H1 (cell line): ENCODE results near the gene SPR. TPM values are rescaled to one million over a fixed set of nuclear protein-coding genes. Genes with fewer than 3 reads are reported as not detected.

ENCODE experiments used
- CTCF ChIA-PET: fragments of 300-600 bp; sonication (Branson Sonifier 250); formaldehyde crosslinking; loops from one replicate; lab custom pipeline; 2021; ENCODE audit not compliant: partially characterized antibody; lab: Charles Lee
- POLR2A ChIA-PET: fragments of 300-600 bp; sonication (Branson Sonifier 250); formaldehyde crosslinking; loops from one replicate; lab custom pipeline; 2021; ENCODE audit warnings: inconsistent platforms; ENCODE audit not compliant: partially characterized antibody; lab: Charles Lee
- DNase-seq, 2 experiments: peaks; one replicate each; pipeline versions ENCODE4 v3.0.0 to v3.0.0-alpha.2; 2010 to 2022; ENCODE audit warnings: low spot score in 2 of 2, low read depth in 1 of 2, mixed read lengths in 1 of 2
- FAIRE-seq: peaks from 2 replicates; lab custom pipeline; 2011; peaks lifted over from hg19 to GRCh38; lab: Jason Lieb, UNC
- H2AFZ ChIP-seq: 2 replicates; pipeline ENCODE4 v1.8.1; 2012; ENCODE audit warnings: low read length, inconsistent platforms
- H2AK5ac ChIP-seq: 2 replicates; pipeline ENCODE4 v1.6.1; 2013; ENCODE audit warnings: low read depth, low read length
- H2BK120ac ChIP-seq: replicated peaks from 2 replicates; pipeline ENCODE3; 2013; ENCODE audit warnings: low read depth, low read length, inconsistent platforms
- H2BK12ac ChIP-seq: 2 replicates; pipeline ENCODE4 v1.6.1; 2013; ENCODE audit warnings: low read depth, low read length
- H2BK15ac ChIP-seq: 2 replicates; pipeline ENCODE4 v1.6.1; 2013; ENCODE audit warnings: low read length
- H2BK20ac ChIP-seq: 2 replicates; pipeline ENCODE4 v1.6.1; 2013; ENCODE audit warnings: low read length
- H2BK5ac ChIP-seq: 2 replicates; pipeline ENCODE4 v1.6.1; 2013; ENCODE audit warnings: low read depth, low read length
- H3K14ac ChIP-seq: 2 replicates; pipeline ENCODE4 v1.6.1; 2013; ENCODE audit warnings: inconsistent platforms; ENCODE audit not compliant: insufficient read length
- H3K18ac ChIP-seq: 2 replicates; pipeline ENCODE4 v1.6.1; 2013; ENCODE audit warnings: low read length; ENCODE audit errors: extremely low read depth
- H3K23ac ChIP-seq: 2 replicates; pipeline ENCODE4 v1.6.1; 2013; ENCODE audit warnings: inconsistent platforms; ENCODE audit not compliant: insufficient read length
- H3K23me2 ChIP-seq: 2 replicates; pipeline ENCODE4 v1.6.1; 2013; ENCODE audit warnings: low read depth, low read length
- H3K27ac ChIP-seq: 2 replicates; pipeline ENCODE4 v1.6.1; 2011; ENCODE audit warnings: low read depth, low read length, inconsistent platforms
- H3K27me3 ChIP-seq, 4 experiments: replicated peaks in 1 of 4; 1 replicate in 1 of 4; 2 replicates in 3 of 4; pipeline versions ENCODE4 v1.6.1 to v1.8.1; 2011 to 2013; ENCODE audit warnings: low read length in 3 of 4, mild to moderate bottlenecking in 3 of 4, inconsistent platforms in 2 of 4, mixed read lengths in 2 of 4, moderate library complexity in 1 of 4; ENCODE audit not compliant: control insufficient read depth in 3 of 4, insufficient read depth in 3 of 4; ENCODE audit errors: extremely low read depth in 1 of 4
- H3K36me3 ChIP-seq, 4 experiments: 2 replicates each; pipeline versions ENCODE4 v1.6.1 to v1.8.1; 2011 to 2013; ENCODE audit warnings: mild to moderate bottlenecking in 4 of 4, low read length in 3 of 4, moderate library complexity in 2 of 4, control low read depth in 1 of 4, inconsistent platforms in 1 of 4; ENCODE audit not compliant: insufficient read depth in 4 of 4, control insufficient read depth in 2 of 4
- H3K4ac ChIP-seq: replicated peaks from 2 replicates; pipeline ENCODE3; 2013; ENCODE audit warnings: low read length, low read depth, mixed read lengths, inconsistent platforms; ENCODE audit not compliant: insufficient read length
- H3K4me1 ChIP-seq, 4 experiments: replicated peaks in 1 of 4; 1 replicate in 1 of 4; 2 replicates in 3 of 4; pipeline versions ENCODE4 v1.6.1 to v1.8.1; 2011 to 2013; ENCODE audit warnings: low read length in 3 of 4, inconsistent platforms in 2 of 4, mixed read lengths in 1 of 4; ENCODE audit not compliant: insufficient read depth in 4 of 4, control insufficient read depth in 3 of 4
- H3K4me2 ChIP-seq, 2 experiments: 2 replicates each; pipeline versions ENCODE4 v1.6.1 to v1.8.1; 2011 to 2013; ENCODE audit warnings: low read depth in 2 of 2, low read length in 2 of 2, control low read depth in 1 of 2, inconsistent platforms in 1 of 2, mild to moderate bottlenecking in 1 of 2; ENCODE audit not compliant: insufficient read depth in 1 of 2
- H3K4me3 ChIP-seq, 4 experiments: fragments of 200-600, 300-600 bp in 1 of 4; sonication (generic), shearing (Covaris generic), sonication (Bioruptor Twin) in 1 of 4; 2 replicates each; pipeline versions ENCODE4 v1.5.1 to v1.8.1; 2011 to 2016; ENCODE audit warnings: low read length in 4 of 4, low read depth in 3 of 4, control low read depth in 2 of 4, inconsistent platforms in 2 of 4, mild to moderate bottlenecking in 2 of 4, mixed read lengths in 1 of 4, moderate library complexity in 1 of 4; ENCODE audit not compliant: insufficient read depth in 2 of 4; ENCODE audit errors: extremely low read depth in 1 of 4
- H3K56ac ChIP-seq: replicated peaks from 2 replicates; pipeline ENCODE3; 2013; ENCODE audit warnings: low read depth, mild to moderate bottlenecking, mixed read lengths, low read length, inconsistent platforms; ENCODE audit not compliant: insufficient read length
- H3K79me1 ChIP-seq: 2 replicates; pipeline ENCODE4 v1.6.1; 2013; ENCODE audit warnings: low read depth, low read length, control low read depth
- H3K79me2 ChIP-seq, 2 experiments: 2 replicates each; pipeline versions ENCODE4 v1.6.1 to v1.8.1; 2012 to 2013; ENCODE audit warnings: low read length in 2 of 2, mild to moderate bottlenecking in 2 of 2, inconsistent platforms in 1 of 2; ENCODE audit not compliant: insufficient read depth in 2 of 2, control insufficient read depth in 1 of 2
- H3K9ac ChIP-seq, 4 experiments: replicated peaks in 1 of 4; 1 replicate in 1 of 4; 2 replicates in 3 of 4; pipeline versions ENCODE4 v1.6.1 to v1.8.1; 2011 to 2013; ENCODE audit warnings: low read depth in 3 of 4, low read length in 3 of 4, control low read depth in 2 of 4, mild to moderate bottlenecking in 2 of 4, moderate library complexity in 2 of 4, inconsistent platforms in 1 of 4; ENCODE audit errors: extremely low read depth in 1 of 4
- H3K9me3 ChIP-seq, 2 experiments: 2 replicates each; pipeline versions ENCODE4 v1.6.1 to v1.8.1; 2012 to 2013; ENCODE audit warnings: mild to moderate bottlenecking in 2 of 2, moderate library complexity in 2 of 2, control low read depth in 1 of 2, inconsistent platforms in 1 of 2, low read depth in 1 of 2, low read length in 1 of 2, mixed read lengths in 1 of 2; ENCODE audit not compliant: insufficient read depth in 2 of 2
- H4K20me1 ChIP-seq, 2 experiments: replicated peaks in 1 of 2; 2 replicates each; pipeline versions ENCODE3 to v1.8.1; 2011 to 2013; ENCODE audit warnings: inconsistent platforms in 2 of 2, low read length in 2 of 2, mild to moderate bottlenecking in 1 of 2; ENCODE audit not compliant: insufficient read depth in 2 of 2, control insufficient read depth in 1 of 2
- H4K5ac ChIP-seq: 2 replicates; pipeline ENCODE4 v1.6.1; 2013; ENCODE audit warnings: low read length, low read depth, mixed read lengths, inconsistent platforms; ENCODE audit not compliant: insufficient read length
- H4K8ac ChIP-seq: 2 replicates; pipeline ENCODE4 v1.8.0; 2013; ENCODE audit warnings: mild to moderate bottlenecking, moderate library complexity, low read length, inconsistent platforms; ENCODE audit not compliant: insufficient read depth; ENCODE audit errors: extremely low read depth
- H4K91ac ChIP-seq: replicated peaks from 2 replicates; pipeline ENCODE3; 2013; ENCODE audit warnings: low read length, mixed read lengths, inconsistent platforms; ENCODE audit not compliant: insufficient read length
- ASH2L ChIP-seq: fragments of 200-600, 300-600 bp; sonication (generic); IDR thresholded peaks from one replicate; pipeline ENCODE4 v1.7.1; 2017; ENCODE audit warnings: low read length
- BCL11A ChIP-seq, 2 experiments: IDR thresholded peaks; one replicate each; pipeline ENCODE4 v1.6.1; 2011; ENCODE audit warnings: low read depth in 2 of 2, low read length in 2 of 2, mild to moderate bottlenecking in 2 of 2
- CEBPB ChIP-seq: IDR thresholded peaks from 2 replicates; pipeline ENCODE4 v1.6.1; 2012; ENCODE audit warnings: low read depth, low read length
- GTF2F1 ChIP-seq: IDR thresholded peaks from 2 replicates; pipeline ENCODE4 v1.6.1; 2012; ENCODE audit warnings: low read depth, low read length, improper control_type of control experiment, borderline replicate concordance
- WGBS, 2 experiments: shearing (Covaris generic) in 1 of 2; methylation state at CpG; one replicate each; pipeline versions ENCODE4 v1.1.6 to v1.1.7; 2013 to 2015; ENCODE audit warnings: low lambda C conversion rate in 2 of 2, mixed read lengths in 2 of 2, inconsistent platforms in 1 of 2, low coverage in 1 of 2, missing lambda C conversion rate in 1 of 2; ENCODE audit not compliant: insufficient replicate concordance in 2 of 2, insufficient coverage in 1 of 2, insufficient read length in 1 of 2; ENCODE audit errors: extremely low coverage in 1 of 2, missing lambda C conversion rate in 1 of 2; 5-methylcytosine and 5-hydroxymethylcytosine counted together
- polyA plus RNA-seq, 7 experiments: library from polyadenylated mRNA; depleted of rRNA in 3 of 7; stranded (reverse) in 5 of 7; unstranded in 2 of 7; fragments of >200 nt in 5 of 7; fragments of 200-250 nt in 2 of 7; gene quantifications; 1 replicate in 5 of 7; 2 replicates in 1 of 7; 4 replicates in 1 of 7; pipeline versions ENCODE4 v1.2.1 to v1.2.3, GENCODE V29; 2011 to 2013; ENCODE audit warnings: missing spikeins in 2 of 7, mixed read lengths in 2 of 7
- total RNA-seq: library from RNA; stranded (reverse); fragmentation: NEBNext Ultra II Directional; extraction: Animal tissue kit (Norgen Biotek cat#: 25700); gene quantifications from 2 replicates; pipeline ENCODE4 v1.2.1, GENCODE V29; 2021

Gene SPR
- total and polyA plus RNA-seq, 2 of the 8 experiments (the other 6 are each of a cell fraction or from before 2014, with no cell fraction given): 4.5 to 11.5 TPM

GRCh38 chr2:72840066-72840465 is 47.1 kb upstream of the SPR start:
- Histone ChIP-seq H2AK5ac (no peak overlapping the region), H2BK20ac (no peak overlapping the region), H3K23ac (no peak overlapping the region), H3K79me1 (no peaks in the 10 kb centered on the region), H3K79me2 (no peaks in the 10 kb centered on the region), H3K4me1 (no peaks in the 10 kb centered on the region), H3K14ac (no peak overlapping the region), H3K23me2 (no peaks in the 10 kb centered on the region; the same call in 1 of the 2 replicates), H3K18ac (no peak overlapping the region), H3K27ac (no peak overlapping the region), H3K27me3 (no peaks in the 10 kb centered on the region), H4K91ac (no peak overlapping the region)
- CTCF ChIA-PET: interaction anchor here (0.6 to 4.3 kb wide), 3 partner anchors 19 to 22 kb away, joined by 3 to 22 read pairs (median 4); no protein-coding TSS in a partner anchor
- POLR2A ChIA-PET: no interaction called here
- TF ChIP-seq ASH2L: no peak
- TF ChIP-seq GTF2F1: no peak
- no peak for TF ChIP-seq BCL11A (IDR thresholded peaks at IDR 0.05; ENCODE audit: low read depth in 2 of 2, low read length in 2 of 2)
- TF ChIP-seq CEBPB: no peak
- TF ChIP-seq, all 59 proteins: peak for 0
- H3K4me2 ChIP-seq: no peak overlapping the region
- no peaks in the 10 kb centered on the region for H3K36me3 ChIP-seq
- no peak overlapping the region for H4K8ac ChIP-seq
- H4K20me1 ChIP-seq: no peaks in the 10 kb centered on the region
- FAIRE-seq (no peak), DNase-seq (no peak)
- no peak overlapping the region for H3K4ac ChIP-seq
- H4K5ac ChIP-seq: no peak overlapping the region
- no peak overlapping the region for H2BK120ac ChIP-seq
- 86% methylated on average over 2 of the region's 2 CpGs; no CpG with 5 or more reads in 1 of the 2 experiments for WGBS, 2 experiments
- H3K56ac ChIP-seq: no peak overlapping the region
- no peak overlapping the region for H2AFZ ChIP-seq
- no peak overlapping the region for H2BK15ac ChIP-seq
- no peak overlapping the region for H2BK5ac ChIP-seq
- no peak overlapping the region for H2BK12ac ChIP-seq
- no peak overlapping the region for H3K9ac ChIP-seq
- H3K4me3 ChIP-seq: no peak overlapping the region; a peak in 1 of 8 replicates
- no peaks in the 10 kb centered on the region for H3K9me3 ChIP-seq
